Ishikawa (cell line): Measurements from ENCODE around the gene CEACAM21.

ENCODE experiments used
- CEBPB ChIP-seq: IDR thresholded peaks from 2 replicates; pipeline ENCODE4 v1.6.1; 2012
- CREB1 ChIP-seq: IDR thresholded peaks from 2 replicates; pipeline ENCODE4 v1.6.1; 2012; ENCODE audit warnings: low read depth
- EGR1 ChIP-seq: IDR thresholded peaks from 2 replicates; pipeline ENCODE4 v1.6.1; 2012
- EP300 ChIP-seq: IDR thresholded peaks from 2 replicates; pipeline ENCODE4 v1.6.1; 2012; ENCODE audit warnings: borderline replicate concordance
- FOXM1 ChIP-seq: IDR thresholded peaks from 2 replicates; pipeline ENCODE4 v1.6.1; 2012; ENCODE audit warnings: low read depth, borderline replicate concordance
- NFIC ChIP-seq: IDR thresholded peaks from 2 replicates; pipeline ENCODE4 v1.6.1; 2012
- RAD21 ChIP-seq: IDR thresholded peaks from 2 replicates; pipeline ENCODE4 v1.6.1; 2012; ENCODE audit warnings: low read depth
- TAF1 ChIP-seq: IDR thresholded peaks from 2 replicates; pipeline ENCODE4 v1.6.1; 2012; ENCODE audit warnings: low read depth, mild to moderate bottlenecking
- TCF12 ChIP-seq: IDR thresholded peaks from 2 replicates; pipeline ENCODE4 v1.6.1; 2012; ENCODE audit warnings: low read depth
- TEAD4 ChIP-seq: IDR thresholded peaks from 2 replicates; pipeline ENCODE4 v1.6.1; 2012
- YY1 ChIP-seq: IDR thresholded peaks from 2 replicates; pipeline ENCODE4 v1.6.1; 2012; ENCODE audit warnings: low read depth
- ZBTB7A ChIP-seq: IDR thresholded peaks from 2 replicates; pipeline ENCODE4 v1.6.1; 2012; ENCODE audit warnings: low read depth
- TF ChIP-seq, protein P1 (sequence below): IDR thresholded peaks from 2 replicates; pipeline ENCODE4 v1.6.1; 2012; ENCODE audit warnings: low read depth, mild to moderate bottlenecking
- TF ChIP-seq, protein P2 (sequence below): IDR thresholded peaks from 2 replicates; pipeline ENCODE4 v1.6.1; 2012
- TF ChIP-seq, protein P3 (sequence below): IDR thresholded peaks from 2 replicates; pipeline ENCODE4 v1.6.1; 2012

Gene CEACAM21

DNA sequence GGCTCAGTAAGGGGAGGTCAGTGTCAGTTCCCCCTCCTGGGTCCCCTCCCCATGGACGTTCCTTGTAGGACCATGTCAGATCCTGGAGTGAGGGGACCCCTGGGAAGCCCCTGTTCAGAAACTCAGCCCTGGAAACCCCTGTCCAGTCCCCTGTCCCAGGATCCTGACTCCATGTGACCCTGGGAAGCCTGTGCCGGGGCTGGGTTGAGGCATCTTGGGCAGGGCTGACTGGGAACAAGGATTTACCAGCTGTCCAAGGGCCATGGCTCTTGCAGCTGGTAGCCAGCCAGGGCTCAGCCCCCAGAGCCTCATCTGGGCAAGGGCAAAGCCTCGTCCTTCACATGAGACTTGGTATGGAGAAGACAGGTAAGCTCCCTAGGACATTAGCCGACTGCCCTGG lies 25.8 kb downstream of the CEACAM21 start:
- TF ChIP-seq, protein P1, sequence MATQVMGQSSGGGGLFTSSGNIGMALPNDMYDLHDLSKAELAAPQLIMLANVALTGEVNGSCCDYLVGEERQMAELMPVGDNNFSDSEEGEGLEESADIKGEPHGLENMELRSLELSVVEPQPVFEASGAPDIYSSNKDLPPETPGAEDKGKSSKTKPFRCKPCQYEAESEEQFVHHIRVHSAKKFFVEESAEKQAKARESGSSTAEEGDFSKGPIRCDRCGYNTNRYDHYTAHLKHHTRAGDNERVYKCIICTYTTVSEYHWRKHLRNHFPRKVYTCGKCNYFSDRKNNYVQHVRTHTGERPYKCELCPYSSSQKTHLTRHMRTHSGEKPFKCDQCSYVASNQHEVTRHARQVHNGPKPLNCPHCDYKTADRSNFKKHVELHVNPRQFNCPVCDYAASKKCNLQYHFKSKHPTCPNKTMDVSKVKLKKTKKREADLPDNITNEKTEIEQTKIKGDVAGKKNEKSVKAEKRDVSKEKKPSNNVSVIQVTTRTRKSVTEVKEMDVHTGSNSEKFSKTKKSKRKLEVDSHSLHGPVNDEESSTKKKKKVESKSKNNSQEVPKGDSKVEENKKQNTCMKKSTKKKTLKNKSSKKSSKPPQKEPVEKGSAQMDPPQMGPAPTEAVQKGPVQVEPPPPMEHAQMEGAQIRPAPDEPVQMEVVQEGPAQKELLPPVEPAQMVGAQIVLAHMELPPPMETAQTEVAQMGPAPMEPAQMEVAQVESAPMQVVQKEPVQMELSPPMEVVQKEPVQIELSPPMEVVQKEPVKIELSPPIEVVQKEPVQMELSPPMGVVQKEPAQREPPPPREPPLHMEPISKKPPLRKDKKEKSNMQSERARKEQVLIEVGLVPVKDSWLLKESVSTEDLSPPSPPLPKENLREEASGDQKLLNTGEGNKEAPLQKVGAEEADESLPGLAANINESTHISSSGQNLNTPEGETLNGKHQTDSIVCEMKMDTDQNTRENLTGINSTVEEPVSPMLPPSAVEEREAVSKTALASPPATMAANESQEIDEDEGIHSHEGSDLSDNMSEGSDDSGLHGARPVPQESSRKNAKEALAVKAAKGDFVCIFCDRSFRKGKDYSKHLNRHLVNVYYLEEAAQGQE, result no peak
- TF ChIP-seq YY1 (no peak), CEBPB (no peak)
- TF ChIP-seq, protein P2, sequence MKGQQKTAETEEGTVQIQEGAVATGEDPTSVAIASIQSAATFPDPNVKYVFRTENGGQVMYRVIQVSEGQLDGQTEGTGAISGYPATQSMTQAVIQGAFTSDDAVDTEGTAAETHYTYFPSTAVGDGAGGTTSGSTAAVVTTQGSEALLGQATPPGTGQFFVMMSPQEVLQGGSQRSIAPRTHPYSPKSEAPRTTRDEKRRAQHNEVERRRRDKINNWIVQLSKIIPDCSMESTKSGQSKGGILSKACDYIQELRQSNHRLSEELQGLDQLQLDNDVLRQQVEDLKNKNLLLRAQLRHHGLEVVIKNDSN, result no peak

DNA sequence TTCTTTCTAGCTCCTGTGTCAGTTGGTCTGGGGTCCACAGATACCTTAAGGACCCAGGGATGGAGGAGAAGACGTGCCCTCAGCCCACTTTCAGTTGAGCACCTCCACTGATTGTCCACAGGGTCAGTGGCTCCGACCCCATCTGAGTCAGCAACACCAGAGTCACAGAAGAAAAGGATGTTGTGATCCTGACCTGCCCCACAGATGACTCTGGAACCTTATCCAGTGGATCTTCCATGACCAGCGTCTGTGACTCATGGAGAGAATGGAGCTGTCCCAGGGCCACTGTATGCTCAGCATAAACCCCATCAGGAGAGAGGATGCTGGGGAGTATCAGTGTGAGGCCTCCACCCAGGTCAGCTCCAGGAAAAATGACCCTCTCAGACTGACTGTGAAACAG lies 28.9 kb downstream of the CEACAM21 start:
- no peak for TF ChIP-seq FOXM1
- no peak for TF ChIP-seq TAF1
- no peak for TF ChIP-seq TCF12
- TF ChIP-seq EP300, result no peak
- TF ChIP-seq, protein P1, result no peak
- TF ChIP-seq RAD21, result no peak
- TF ChIP-seq EGR1, result no peak
- TF ChIP-seq CREB1, result no peak
- TF ChIP-seq TEAD4, result no peak
- TF ChIP-seq, protein P2, result no peak
- TF ChIP-seq CEBPB, result no peak

DNA sequence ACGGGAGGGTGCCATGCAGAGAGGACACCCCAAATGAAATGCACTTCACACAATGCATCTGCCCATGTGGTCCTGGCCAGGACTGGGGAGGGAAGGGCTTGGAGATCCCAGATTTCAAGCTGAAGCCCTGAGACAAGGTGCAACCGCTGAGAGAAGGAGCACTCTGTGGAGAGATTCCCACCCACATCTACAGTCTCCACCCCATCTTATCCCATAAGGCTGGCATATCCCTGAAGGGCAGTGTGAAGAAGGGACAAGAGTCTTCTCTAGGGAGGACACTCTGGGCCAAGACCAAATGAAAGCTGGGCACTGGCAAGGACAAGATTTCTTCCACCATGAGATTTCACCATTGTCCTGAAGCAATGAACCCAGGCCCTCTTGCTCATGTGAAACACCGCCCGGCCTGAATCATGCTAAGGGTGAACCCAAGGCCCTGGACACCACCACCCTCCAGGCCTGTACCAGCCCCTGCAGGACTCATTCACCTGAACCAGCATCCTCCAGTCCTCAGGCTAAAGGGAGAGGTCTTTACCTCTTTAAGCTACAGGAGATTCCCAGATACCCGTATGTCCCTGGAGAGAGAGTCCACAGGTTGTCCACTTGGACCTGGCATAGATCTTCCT lies 30.4 kb downstream of the CEACAM21 start:
- TF ChIP-seq, protein P1, result no peak
- no peak for TF ChIP-seq CREB1
- no peak for TF ChIP-seq FOXM1
- no peak for TF ChIP-seq ZBTB7A
- TF ChIP-seq TAF1, result no peak
- TF ChIP-seq TEAD4, result no peak
- TF ChIP-seq EP300, result no peak
- TF ChIP-seq, protein P2, result no peak
- no peak for TF ChIP-seq RAD21
- no peak for TF ChIP-seq EGR1
- no peak for TF ChIP-seq YY1
- TF ChIP-seq, protein P3, sequence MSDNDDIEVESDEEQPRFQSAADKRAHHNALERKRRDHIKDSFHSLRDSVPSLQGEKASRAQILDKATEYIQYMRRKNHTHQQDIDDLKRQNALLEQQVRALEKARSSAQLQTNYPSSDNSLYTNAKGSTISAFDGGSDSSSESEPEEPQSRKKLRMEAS, result no peak
- no peak for TF ChIP-seq CEBPB
- TF ChIP-seq NFIC, result no peak
- no peak for TF ChIP-seq TCF12

GRCh38 chr19:41607668-41608067 lies 31.7 kb downstream of the CEACAM21 start:
- TF ChIP-seq YY1 (no peak), ZBTB7A (no peak), FOXM1 (no peak), RAD21 (no peak), CREB1 (no peak), NFIC (no peak), EGR1 (no peak), CEBPB (no peak), EP300 (no peak)
- TF ChIP-seq, protein P2, result no peak
- TF ChIP-seq, protein P1, result no peak
